Superior temporal gyrus (tissue), 1 donor: ENCODE data around the gene PDE4D.
"Not testable (repeated sequence)": the region's sequence is repeated elsewhere in the genome, so short reads cannot be mapped to it uniquely, and the experiment has no call there.

Source experiments
- DNase-seq: peaks from one replicate; pipeline ENCODE4 v3.0.0-alpha.2; 2016; ENCODE audit errors: extremely low spot score

PDE4D gene

GRCh38 chr5:59421986-59422941 lies 471.3 kb downstream of the PDE4D start:
- no peak for DNase-seq

GRCh38 chr5:59420596-59420995 lies 472.9 kb downstream of the PDE4D start:
- DNase-seq = no peak

GRCh38 chr5:59418808-59419207 lies 474.7 kb downstream of the PDE4D start:
- DNase-seq = no peak

DNA sequence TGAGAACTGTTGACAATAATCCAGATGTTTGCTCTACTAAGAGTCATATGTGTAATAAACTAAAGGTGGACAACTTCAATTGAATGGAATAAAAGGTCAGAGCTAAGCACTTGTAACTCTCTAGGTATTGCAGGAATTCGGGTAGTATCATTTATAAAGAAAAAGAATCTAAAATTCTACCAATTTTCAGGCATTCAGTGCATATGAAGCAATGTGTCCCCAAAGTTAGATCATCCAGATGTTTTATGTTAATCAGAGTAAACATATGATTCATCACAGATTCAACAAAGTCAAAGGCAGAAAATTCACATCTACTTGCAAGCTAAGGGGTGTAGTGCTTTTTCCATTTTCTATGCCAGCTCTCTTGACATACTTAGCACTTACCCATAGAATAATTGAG lies 477.1 kb downstream of the PDE4D start:
- no peak for DNase-seq

- DNase-seq = no peak
Observed at GRCh38 chr5:59416026-59416425, 477.5 kb downstream of the PDE4D start.

DNA sequence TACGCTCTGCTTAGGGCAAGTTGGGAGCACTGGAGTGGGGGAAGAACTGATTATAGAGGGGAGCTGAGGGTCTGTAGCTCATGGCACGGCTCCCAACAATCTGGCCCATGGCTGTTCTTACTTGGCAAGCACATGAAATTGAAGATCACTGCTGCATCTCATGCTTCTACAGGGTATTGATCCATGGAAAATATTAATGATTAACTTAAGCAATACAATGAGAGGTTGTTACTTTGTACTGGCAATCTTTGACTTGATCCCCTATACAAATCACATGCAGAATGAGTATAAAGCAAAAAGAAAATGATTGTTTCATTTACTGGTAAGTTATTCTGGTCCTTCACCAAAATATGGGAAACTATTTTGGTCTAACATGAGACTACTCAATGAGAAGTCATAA lies 481.1 kb downstream of the PDE4D start:
- no peak for DNase-seq

DNA sequence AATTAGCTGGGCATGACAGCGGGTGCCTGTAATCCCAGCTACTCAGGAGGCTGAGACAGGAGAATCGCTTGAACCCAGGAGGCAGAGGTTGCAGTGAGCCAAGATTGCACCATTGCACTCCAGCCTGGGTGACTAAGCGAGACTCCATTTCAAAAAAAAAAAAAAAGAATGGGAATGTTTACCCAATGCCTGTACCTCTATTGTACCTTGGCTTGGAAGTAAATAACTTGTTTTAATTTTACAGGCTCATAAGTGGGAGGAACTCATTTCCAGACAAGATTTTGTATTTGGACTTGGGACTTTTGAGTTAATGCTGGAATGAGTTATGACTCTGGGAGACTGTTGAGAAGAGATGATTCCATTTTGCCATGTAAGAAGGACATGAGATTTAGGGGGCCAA lies 484.5 kb downstream of the PDE4D start:
- not testable (repeated sequence) for DNase-seq

GRCh38 chr5:59407967-59408366 lies 485.6 kb downstream of the PDE4D start:
- no peak for DNase-seq

- DNase-seq = no peak
Observed at GRCh38 chr5:59401637-59402036, 491.9 kb downstream of the PDE4D start.

DNA sequence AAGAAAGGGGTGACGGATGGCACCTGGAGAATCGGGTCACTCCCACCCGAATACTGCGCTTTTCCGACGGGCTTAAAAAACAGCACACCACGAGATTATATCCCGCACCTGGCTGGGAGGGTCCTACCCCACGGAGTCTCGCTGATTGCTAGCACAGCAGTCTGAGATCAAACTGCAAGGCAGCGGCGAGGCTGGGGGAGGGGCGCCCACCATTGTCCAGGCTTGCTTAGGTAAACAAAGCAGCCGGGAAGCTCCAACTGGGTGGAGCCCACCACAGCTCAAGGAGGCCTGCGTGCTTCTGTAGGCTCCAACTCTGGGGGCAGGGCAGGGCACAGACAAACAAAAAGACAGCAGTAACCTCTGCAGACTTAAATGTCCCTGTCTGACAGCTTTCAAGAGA lies 498.6 kb downstream of the PDE4D start:
- DNase-seq = not testable (repeated sequence)

DNA sequence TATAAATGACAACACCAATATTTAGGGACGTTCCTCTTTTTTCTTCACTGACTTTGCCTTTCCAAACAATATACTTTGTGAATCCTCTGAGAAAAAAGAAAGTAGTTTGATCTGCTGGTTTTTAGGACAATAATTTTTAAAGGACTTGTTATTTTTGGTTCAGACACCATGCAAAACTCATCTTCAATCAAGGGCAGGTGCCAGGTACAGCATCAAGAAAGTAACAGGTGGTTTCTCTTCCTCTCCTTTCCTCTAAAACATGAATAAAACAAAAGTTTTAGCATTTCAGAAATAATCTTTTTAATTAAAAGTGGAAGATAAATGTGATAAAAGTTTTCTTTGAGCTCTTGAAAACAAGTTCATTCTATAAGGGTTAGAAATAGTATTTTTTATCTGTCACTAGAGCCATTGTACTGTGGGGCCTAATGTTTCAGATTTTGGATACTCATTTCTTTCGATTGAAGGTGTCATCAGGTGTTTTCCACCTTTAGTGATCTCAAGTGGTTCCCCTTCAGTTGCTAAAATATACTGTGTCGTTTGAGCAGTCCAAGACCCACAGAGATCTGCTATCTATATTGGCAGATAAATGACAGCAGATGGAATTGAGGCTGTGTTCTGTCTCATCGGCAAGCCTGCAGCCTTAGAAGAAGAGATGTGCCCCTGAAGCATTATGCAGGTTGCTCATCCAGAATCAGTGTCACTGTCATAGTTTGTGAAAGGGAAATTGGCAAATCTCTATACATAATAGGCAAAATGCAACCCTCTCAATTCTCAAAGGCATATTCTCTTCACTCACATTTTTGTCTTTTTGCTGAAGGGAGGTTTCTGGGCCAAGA lies 499.7 kb downstream of the PDE4D start:
- no peak for DNase-seq

DNA sequence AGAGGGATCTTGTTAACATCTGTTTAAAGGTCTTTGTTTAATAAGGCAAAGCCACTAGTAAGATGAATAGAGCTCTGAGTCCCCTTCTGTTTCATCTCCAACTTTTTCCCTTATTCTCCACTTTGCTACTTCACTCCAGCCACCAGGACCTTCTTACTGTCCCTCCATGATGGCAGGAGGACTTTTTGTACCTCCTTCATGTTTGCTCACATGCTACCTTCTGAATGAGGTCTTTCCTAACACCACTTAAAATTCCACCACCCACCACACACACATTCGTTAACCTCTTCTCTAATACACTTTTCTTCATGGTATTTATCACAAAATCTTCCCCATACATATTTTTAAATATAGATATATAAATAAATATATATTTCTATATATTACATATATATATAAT lies 501.9 kb downstream of the PDE4D start:
- DNase-seq = no peak

GRCh38 chr5:59390989-59391388 lies 502.5 kb downstream of the PDE4D start:
- no peak for DNase-seq

DNA sequence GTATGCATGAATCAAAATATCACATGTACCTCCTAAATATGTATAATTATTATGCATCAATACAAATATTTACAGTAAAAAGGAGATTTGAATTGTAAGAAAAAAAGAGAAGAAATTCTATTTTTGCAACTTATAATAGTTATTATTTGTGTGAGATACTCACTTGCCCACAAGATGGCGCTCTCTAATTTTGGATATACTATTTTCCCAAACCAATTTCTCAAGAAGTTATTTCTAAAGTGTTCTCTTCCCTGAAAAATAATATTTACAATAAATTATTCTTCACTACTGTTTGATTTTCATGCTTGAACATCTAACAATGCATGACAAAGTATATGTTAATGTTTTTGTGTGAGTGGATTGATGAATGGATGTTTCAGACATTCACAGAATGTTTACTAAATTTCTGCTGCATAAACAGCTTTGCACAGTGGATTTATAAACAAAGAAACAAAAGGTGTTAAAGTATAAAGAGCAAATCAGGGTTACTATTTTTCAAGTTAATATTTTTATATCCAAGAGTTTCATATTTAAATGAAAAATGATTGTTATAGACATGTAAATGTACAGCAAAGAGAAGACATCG lies 503.4 kb downstream of the PDE4D start:
- DNase-seq = peak; percentile 83

DNA sequence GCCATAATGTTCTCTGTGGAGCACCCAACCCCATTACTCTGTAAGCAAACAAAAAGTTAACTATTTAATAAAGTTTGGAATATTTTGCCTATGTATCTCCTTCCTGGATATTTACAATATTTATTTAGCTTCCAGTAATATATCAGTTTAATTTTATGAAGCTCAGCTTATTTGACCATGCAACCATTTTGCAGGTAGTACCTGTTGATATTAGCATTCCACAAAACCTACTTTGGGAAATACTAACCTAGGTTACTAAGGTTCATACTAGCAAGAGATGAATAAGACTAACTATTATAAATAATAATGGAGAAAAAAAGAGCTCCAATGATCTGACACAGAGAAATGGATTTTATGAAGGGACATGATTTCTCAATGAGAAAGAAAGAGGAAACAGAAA lies 506.4 kb downstream of the PDE4D start:
- no peak for DNase-seq

DNA sequence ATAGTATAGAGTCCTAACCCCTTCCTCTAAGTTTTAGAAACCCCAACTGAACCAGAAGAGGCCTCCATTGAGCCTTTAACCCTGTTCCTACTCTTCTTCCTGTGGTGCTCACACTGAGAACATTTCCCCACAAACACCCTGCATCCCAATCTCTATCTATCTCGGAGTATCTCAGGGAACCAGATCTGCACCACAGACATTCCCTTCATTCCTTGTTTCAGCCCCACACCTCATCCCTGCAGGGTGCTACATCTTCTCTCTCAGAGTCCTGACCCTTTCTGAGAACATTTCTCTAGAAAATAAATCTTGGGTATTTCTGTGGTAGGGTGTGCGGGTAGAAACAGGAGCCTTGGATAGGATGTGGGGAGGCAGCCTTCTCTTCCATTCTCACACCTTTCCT lies 507.8 kb downstream of the PDE4D start:
- DNase-seq = no peak

DNA sequence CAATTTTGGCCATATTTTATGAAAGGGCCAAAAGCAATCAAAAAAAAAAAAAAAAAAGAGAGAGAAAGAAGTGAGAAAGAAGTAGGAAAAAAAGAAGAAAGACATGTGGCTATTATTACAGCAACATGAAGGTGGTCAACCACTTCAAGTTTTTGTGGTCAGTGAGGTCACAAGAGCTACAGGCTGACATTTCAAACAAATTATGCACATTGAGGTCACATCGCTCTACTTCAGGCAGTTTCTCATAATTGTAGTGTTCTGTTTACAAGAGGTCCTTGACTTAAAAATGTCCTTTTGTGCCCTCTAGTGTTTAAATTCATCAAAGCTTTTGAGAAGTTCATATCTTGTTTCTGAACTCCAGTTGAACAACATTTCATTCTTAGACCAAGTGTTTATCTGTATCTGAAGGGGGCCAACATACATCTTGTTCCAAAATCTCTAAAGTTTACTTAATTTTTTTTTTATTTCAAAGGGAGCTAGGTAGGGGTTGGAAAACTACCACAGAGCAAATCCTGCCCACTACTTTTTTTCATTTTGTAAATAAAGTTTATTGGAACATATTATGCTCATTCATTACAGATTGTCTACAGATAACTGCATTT lies 513.1 kb downstream of the PDE4D start:
- peak; percentile 89 for DNase-seq

- not testable (repeated sequence) for DNase-seq
Observed at GRCh38 chr5:59374036-59374435, 519.5 kb downstream of the PDE4D start.

DNA sequence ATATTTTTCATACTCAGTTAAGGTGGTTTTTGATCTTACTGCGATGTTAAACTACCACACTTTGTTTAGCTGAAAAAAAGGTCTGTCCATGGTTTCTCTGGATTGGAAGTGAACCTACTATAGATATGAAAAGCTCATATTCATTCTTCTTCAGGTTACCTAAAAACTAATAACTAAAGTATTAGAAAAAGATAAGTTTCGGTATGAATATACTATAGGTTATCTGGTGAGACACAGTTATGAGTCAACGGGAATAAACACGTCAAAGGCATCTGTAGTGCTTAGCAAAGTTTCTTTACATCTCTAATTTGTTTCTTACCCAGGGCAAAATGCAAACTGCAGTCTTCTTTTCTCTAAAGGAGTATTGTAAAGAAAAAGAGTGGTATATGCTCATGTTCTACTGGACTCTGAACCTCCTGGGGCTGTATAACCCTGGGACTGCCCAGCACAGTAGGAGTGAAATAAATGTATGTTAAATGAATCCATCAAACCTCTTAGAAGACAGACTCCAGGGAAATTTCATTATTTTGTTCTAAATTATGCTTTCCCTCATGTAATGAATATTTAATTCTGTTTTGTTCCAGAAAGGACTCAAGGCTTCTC lies 521.9 kb downstream of the PDE4D start:
- no peak for DNase-seq

GRCh38 chr5:59368951-59369350 lies 524.6 kb downstream of the PDE4D start:
- DNase-seq = no peak

DNA sequence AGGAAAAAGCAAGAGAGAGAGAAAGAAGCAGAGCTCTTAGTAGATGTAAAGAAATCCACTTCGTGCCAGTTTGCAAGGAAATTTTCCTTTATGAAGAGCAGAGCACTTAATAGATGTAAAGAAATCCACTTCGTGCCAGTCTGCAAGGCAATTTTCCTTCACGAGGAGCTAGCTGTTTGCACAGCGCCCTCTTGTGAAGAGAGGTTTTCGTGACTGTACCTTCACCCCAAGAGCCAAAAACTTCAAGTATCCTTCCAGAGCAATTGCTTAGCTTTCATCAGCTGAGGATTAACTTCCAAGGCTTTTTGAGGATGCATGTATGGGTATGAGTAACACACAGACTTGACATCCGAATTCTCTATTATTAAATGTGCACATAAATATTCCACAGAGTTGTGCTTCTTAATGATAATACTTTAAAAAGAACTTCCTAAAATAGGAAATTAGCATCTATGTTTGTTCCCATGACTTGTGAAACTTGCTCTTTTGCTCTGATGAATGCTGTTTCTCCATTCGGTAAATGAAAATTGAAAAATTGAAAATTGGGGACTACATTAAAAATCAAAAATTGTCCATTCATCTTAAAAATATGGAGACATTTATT lies 525.6 kb downstream of the PDE4D start:
- peak; percentile 92 for DNase-seq
